GM19193 (cell line): Measurements from ENCODE around the gene ALDH6A1.

Experiments
- POLR2A ChIP-seq: IDR thresholded peaks from 4 replicates; pipeline ENCODE4 v1.6.1; 2011; ENCODE audit not compliant: insufficient read depth, insufficient read length; ENCODE audit errors: extremely low read depth

Gene ALDH6A1

GRCh38 chr14:74084277-74085046 lies at the start of gene ALDH6A1, which contains the start of gene LIN52:
ALDH6A1 (minus strand) TSS chr14:74084453; CDS start chr14:74084394, 59 bp downstream.
LIN52 (plus strand) TSS chr14:74084956; CDS start chr14:74084975, 19 bp downstream.
- peak; percentile 71 for TF ChIP-seq POLR2A

DNA sequence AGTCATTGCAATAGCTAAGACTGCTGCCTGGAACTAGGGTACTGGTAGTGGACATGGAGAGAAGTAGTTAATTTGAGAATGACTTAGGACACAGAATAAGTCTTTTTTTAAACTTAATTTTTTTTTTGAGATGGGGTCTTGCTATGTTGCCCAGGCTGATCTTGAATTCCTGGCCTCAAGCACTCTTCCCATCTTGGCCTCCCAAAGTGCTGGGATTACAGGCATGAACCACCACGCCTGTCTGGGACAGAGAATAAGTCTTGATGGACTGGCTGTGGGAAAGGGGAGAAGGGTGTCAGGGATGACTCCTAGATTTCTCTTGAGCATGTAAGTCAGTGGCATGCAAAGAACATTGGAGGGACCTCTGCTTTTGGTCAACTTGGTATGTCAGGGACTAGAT lies 43.4 kb upstream of the ALDH6A1 start:
- no peak for TF ChIP-seq POLR2A

DNA sequence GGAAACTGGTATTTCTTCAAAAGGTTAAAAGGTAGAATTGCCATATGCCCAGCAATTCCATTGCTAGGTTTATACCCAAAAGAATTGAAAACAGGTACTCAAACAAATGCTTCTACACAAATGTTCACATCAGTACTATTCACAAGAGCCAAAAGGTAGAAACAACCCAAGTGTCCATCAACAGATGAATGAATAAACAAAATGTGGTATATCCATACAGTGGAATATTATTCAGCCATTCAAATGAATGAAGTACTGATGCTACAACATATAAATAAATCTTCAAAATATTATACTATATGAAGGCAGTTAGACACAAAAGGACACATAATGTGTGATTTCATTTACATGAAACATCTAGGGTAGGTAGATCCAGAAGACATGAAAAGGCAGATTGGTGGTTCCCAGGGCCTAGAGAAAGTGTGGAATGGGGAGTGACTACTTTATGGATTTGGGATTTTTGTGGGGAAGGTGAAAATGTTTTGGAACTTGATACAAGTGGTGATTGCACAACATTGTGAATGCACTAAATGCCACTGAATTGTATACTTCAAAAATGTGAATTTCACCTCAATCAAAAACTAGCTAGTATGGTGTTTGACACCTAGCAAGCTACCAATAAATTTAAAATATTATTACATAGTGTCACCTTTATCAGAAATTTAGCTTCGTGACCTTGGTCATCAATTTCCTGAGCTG lies 42.2 kb upstream of the ALDH6A1 start:
- TF ChIP-seq POLR2A, result no peak

- no peak for TF ChIP-seq POLR2A
Observed at GRCh38 chr14:74109369-74109768, 25.1 kb upstream of the ALDH6A1 start.

- no peak for TF ChIP-seq POLR2A
Observed at GRCh38 chr14:74105381-74105780, 21.1 kb upstream of the ALDH6A1 start.

DNA sequence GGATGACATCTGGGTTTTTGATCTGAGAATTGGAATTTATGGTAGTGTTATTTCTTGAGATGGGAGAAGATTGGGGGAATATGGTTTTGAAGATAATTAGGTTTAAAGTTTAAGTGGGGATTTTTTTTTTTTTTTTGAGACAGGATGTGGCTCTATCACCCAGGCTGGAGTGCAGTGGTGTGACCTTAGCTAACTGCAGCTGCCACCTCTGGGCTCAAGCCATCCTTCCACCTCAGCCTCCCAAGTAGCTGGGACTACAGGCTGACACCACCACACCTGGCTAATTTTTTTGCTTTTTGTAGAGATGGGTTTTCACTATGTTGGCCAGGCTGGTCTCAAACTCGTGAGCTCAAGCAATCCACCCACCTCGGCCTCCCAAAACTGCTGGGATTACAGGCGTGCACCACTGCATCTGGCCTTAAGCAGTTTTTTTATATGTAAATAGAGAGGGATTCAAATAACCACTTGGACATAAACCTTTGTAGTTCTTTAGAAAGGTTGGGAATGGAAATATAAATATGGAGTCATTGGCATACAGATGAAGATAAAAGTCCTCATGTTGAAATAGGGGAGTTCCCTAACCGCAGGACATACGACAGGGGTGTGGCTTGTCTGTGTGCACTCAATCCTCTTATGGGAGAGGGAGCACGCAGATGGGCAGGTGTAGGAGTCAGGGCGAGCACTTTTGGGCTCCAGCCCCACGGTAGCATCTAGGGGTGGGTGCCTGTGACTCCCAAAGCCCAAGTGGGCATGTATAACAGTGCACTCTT lies 5.2 kb upstream of the ALDH6A1 start:
- no peak for TF ChIP-seq POLR2A

DNA sequence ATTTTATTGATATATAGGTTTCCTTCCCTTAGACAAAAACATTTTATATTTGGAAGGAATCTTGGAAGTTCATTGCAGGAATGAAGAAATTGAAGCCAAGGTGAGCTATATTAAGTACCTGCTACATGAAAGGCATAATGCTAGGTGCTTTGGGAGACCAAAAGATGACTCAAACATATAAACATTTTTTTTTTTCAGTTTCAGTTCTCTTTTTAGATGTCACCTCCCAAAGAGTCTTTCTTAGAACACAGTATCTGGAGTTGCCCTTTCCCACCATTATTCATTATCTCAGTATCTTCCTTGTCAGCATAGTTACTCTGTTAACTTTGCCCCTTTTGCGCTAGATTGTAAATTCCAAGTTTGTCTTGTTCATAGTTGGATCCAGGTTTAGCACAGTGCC lies 1.6 kb upstream of the ALDH6A1 start:
- no peak for TF ChIP-seq POLR2A

GRCh38 chr14:74085047-74085637 lies 889 bp upstream of the ALDH6A1 start:
- no peak for TF ChIP-seq POLR2A

- no peak for TF ChIP-seq POLR2A
Observed at GRCh38 chr14:74083784-74084276, 423 bp downstream of the ALDH6A1 start.

- no peak for TF ChIP-seq POLR2A
Observed at GRCh38 chr14:74083161-74083560, 1.1 kb downstream of the ALDH6A1 start.

GRCh38 chr14:74081491-74081890 lies 2.8 kb downstream of the ALDH6A1 start:
- no peak for TF ChIP-seq POLR2A

DNA sequence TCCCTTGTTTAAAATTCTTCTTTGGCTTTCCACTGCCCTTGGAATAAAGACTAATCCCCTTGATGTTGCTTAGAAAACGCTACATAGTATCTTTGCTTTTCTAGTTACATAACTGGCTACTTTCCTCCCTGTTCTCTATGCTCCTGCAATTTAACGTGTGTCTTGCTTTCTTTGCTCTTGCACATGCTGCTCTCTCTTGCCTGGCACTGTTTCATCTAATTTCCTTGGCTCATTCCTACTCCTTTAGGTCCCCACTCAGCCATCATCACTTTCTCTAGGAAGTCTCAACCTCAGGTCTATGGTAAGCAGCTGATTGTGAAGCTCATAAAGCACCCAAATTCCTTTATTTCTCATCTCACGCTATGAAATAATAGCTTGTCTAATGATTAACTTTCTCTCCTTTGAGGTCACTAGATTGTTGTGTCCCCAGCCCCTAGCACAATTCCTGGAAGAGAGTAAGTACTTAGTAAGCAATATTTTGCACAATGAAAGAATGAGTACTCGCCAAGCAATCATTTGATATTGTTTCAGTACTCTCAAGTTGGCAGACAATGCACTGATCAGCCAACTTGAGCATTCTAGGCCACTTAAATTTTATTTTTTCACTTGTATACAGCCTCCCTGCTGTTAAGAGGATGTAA lies 3.3 kb downstream of the ALDH6A1 start:
- no peak for TF ChIP-seq POLR2A

DNA sequence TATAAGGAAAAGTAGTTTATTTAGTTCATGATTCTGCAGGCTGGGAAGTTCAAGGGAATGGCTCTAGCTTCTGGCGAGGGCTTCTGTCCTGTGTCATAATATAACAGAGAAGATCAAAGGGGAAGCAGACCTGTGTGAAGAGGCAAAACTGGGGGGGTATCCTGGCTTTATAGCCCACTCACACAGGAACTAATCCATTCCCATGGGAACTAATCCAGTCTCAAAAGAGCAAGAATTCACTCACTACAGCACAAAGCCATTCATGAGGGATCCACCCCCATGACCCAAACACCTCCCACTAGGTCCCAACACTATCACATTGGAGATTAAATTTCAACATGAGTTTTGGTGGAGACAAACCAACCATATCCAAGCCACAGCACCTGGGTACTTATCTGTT lies 6.9 kb downstream of the ALDH6A1 start:
- no peak for TF ChIP-seq POLR2A
